Suppressor macrophage treated with lipopolysaccharide for 4 hours (primary cell): ENCODE measurements around the gene DIPK2B.

Source experiments
- DNase-seq: peaks from one replicate; pipeline ENCODE4 v3.0.0-alpha.2; 2020

The DIPK2B gene, protein sequence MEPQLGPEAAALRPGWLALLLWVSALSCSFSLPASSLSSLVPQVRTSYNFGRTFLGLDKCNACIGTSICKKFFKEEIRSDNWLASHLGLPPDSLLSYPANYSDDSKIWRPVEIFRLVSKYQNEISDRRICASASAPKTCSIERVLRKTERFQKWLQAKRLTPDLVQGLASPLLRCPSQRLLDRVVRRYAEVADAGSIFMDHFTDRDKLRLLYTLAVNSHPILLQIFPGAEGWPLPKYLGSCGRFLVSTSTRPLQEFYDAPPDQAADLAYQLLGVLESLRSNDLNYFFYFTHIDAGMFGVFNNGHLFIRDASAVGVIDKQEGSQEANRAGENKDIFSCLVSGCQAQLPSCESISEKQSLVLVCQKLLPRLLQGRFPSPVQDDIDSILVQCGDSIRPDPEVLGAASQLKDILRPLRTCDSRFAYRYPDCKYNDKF

DNA sequence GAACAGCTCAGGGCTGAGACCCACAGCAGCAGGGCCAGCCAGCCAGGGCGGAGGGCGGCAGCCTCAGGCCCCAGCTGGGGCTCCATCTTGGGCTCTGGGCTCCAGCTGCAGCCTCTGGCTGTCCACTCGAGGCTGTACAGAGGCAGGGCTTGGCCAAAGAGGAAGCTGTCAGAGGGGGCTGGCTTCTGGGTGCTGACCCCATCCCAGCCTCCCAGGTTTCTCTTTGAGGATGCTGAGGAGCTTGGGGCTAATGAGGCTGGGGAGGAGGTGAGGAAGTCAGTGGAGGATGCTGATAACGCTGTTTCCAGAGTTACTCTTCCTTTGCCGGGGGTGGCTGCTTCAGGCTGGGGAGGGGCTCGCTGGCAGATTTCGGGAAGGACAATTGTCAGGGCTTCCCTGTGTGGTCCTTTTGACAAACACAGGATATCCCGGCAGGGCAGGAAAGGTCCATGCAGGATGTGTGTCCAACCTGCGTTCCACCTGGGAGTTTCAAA is at the start of gene DIPK2B:
Gene DIPK2B, minus strand, starts transcription at position 136 of the 494 bp plus-strand sequence. Its CDS starts 50 bp downstream, at position 86.
- DNase-seq, result no peak

DNA sequence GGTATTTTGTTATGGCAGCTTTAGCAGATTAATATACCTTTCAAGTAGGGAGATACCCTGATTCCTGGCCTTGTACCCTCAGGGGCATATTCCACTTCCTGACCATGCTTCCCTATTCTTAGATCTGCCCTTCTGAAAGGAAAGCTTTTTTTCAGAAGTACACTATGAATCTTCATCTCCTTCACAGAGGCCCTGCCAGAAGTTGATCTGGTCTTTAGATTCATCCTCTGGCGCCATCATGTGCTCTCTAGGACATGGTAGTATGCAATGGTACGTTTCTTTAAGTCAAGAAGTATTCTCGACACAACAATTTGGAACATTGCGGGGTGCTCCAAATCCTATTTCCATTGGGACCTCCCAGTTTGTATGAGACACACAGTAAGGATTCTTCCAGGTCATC is 39.6 kb upstream of the DIPK2B start:
- no peak for DNase-seq

DNA sequence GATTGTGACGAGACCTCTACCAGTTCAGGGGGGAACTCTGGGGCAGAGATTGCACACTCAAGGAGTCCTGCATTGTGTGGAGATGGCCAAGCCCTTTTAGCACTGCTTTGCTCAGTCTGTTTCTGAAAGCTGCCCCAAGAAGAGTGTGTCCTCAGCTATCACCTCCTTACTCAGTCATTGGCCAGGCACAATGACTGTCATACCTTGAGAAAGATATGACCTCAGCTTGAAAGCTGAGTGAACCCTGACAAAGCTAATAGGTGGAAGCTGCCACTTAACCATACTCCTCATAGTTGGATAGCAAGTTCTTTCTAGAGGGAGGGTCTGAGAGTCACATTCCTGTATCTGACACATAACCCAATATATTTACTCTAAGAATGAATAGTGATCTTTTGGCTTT is 37.8 kb upstream of the DIPK2B start:
- DNase-seq, result no peak

DNA sequence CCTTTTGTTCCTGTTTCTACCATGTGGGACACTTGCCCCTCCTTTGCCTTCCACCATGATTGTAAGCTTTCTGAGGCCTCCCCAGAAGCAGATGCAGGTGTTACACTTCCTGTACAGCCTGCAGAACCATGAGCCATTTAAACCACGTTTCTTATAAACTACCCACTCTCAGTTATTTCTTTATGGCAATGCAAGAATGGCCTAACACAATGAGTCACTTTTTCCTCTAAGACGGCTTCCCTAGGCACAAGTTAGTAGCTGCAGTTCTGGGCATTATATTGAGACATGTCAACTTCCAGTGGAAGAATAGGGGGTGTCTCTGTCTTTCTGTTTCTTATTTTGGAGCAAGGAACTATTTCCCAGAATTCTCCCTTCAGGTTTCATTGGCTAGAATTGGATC is 32.9 kb upstream of the DIPK2B start:
- peak; percentile 26 for DNase-seq

DNA sequence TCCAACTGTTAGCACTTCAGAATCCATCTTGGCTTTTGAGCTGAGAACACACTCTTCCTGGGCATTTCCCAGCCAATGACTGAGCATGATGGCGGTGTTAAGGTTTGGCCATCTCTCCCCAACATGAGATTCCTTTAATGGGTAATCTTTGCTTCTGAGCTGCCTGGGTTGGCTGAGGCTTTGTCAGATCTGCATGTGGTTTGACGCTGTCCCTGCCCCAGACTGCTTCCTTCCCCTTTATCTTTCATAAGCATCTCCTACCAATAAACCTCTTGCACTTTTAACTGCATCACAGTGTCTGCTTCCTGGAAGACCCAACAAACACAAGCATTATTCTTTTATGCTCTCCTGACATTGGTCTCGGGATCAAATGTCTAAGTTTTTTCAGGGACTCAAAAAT is 31.5 kb upstream of the DIPK2B start:
- DNase-seq, result no peak

DNA sequence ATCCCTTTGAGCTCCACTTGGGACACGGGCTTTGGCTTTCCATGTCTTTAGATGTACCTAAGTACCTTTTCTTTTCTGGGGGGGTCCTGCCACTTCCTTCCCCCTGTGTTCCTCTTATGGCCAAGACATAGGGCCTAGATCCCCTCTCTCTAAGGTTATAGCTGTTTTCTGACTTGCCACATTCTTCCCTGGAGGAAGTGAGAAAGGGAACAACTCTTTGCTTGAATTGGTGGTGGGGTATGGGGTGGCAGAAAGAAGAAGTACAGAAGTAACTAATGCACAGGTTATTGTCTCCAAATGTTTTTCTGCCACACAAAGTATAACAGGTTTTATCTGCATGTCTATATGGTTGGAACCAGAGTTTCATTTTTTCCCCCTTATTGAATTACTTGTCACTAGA is 29.7 kb upstream of the DIPK2B start:
- DNase-seq, result peak; percentile 19

DNA sequence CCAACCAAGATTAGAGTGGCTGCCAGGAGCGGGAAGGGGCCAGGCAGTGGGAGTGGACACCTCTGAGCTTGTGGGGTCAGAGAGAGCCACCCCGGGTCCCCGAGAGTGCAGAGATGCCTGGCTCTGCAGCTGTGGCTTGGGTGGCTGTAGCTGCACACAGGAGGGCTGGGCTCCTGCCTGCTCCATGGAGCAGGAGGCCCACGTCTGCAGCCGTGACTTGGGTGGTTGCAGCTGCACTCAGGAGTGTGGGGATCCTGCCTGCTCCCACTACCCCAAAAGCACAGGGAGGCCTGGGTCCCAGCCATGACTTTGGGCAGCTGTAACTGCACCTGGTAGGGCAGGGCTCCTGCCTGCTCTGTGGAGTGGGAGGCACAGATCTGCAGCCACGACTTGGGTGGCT is 28.7 kb upstream of the DIPK2B start:
- no peak for DNase-seq

DNA sequence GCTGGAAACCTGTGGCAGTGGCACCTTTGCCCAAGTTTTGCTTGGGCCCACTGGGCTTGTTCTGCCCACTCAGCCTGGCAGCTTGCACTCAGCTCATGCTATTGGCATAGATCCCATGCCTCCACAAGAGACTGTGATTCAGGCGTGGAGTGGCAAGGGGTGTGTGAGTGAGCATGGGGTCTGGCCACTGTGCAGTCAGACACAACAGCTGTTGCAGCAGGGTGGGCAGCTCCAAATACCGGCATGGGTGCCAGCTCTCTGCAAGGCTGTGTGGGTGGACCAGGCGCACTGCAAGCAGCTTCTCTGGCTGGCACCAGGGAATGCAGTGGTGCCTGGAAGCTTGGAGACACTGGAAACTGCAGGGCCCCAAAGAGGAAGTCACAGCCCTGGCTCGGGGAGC is 27.4 kb upstream of the DIPK2B start:
- no peak for DNase-seq

DNA sequence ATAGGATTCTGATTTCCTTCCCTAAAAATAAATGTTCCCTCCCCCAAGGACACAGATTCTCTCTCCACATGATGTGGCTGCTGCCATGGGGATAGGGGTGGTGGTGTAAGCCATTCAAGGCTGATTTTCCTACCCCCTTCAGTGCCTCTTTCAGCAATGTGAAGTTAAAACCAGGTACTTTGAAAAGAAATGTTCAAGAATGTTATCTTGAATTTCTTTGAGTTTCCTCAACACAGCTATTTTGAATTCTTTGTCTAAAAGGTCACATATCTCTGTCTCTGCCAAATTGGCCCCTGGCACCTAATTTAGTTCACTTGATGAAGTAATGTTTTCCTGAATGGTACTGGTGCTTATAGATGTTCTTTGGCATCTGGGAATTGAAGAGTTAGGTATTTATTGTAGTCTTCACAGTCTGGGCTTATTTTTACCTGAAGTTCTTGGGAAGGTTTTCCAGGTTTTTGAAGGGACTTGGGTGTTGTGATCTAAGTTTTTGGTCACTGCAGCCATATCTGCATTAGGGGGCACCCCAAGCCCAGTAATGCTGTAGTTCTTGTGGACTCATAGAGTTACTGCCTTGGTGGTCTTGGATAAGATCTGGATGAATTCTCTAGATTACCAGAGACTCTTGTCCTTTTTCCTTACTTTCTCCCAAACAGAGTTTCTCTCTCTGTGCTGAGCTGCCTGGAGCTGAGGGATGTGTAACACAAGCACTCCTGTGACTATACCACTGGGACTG is 7.6 kb upstream of the DIPK2B start:
- no peak for DNase-seq

DNA sequence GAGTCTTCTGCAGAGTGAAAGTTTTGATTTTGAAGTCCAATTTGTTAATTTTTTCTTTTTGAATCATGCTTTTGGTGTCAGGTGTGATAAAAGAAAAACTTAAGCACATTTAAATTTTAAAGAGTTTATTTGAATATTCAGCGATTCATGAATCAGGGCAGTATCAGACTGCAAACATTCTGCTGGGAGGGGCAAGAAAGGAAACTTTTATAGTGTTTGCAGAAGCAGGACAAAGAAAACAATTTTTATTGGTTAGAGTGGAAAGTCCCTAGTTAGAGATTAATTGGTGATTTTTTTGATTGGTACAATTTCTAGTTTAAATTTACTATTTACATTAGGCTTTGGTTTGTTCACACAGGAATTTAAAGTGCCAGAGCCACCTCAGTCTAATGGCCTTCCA is 1.5 kb upstream of the DIPK2B start:
- DNase-seq, result no peak

DNA sequence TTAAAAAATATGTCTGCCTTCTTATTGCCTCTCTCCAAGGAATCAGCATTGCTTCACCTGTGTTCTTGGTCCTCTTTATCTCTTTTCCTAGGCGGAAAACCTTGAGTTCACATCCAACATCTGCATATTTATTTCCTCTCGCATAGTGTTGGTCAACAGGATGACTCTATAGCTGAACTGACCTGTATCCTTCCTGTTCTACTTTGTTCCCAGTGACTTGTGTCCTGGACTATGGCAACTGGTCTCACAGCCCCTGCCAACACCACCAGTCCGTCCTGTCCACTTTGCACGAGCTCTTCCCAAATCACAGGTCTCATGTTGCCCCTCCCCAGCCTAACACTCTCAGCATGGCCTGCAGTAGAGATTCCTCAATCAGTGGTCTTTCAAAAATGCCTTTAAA is 2.0 kb downstream of the DIPK2B start:
- DNase-seq, result no peak

DNA sequence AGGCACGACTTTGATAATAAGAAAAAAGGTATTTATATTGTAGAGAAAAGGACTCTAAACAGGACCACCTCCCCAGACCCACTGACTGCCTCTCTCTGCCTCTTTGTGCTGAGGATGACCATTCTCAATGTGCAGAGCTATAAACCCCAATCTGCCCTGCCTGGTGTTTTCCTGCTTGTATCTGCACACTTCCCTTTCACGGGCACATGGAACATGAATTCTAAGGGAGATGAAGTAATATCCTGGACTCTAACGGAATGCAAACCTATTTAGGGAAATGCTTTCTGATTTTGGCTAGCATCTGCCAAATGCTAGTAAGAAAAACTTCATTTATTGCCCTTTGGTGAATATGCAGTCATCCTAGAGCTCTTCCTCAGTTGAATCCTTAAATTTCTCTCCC is 2.4 kb downstream of the DIPK2B start:
- peak; percentile 10 for DNase-seq

DNA sequence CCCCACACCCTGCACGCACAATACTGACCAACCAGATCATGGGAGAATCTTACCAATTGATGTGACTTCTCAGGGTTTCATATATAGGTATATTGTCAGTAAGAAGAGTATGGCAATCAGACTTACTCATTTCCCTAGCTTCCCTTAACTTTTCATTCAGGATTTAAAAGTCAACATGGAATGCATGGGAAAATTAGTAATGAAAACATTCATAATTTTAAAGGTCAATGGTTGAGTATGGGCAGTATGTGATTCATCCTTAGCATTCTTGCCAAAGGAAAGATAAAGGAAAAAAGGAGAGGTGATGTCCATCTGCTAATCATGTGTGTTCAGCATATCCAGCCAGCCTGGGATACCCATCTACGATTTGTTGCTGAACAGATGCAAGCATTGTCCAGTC is 4.0 kb downstream of the DIPK2B start:
- no peak for DNase-seq

DNA sequence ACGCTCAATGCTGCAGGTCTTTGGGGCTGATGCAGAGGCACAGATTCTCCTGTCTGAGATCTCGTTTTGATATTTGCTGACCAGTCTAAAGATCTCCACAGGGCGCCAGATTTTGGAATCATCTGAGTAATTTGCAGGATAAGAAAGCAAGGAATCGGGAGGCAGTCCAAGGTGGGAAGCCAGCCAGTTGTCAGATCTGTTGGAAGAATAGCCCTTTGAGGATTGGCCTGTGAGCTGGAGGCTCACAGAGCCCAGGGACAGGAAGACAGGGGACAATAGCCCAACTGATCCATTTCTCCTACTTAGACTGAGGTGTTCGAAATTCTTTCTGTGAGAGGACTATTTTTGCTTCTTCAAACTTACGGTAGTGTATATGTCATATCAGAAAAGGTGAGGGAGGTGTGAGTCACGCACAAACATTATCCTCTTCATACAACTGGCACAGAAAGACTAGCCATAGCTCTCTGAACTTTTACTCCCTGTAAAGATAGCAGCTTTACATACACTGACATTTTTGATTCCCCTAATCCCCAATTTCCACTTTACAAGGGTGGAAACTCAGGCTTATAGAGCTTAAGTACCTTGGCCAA is 8.8 kb downstream of the DIPK2B start:
- DNase-seq, result no peak

DNA sequence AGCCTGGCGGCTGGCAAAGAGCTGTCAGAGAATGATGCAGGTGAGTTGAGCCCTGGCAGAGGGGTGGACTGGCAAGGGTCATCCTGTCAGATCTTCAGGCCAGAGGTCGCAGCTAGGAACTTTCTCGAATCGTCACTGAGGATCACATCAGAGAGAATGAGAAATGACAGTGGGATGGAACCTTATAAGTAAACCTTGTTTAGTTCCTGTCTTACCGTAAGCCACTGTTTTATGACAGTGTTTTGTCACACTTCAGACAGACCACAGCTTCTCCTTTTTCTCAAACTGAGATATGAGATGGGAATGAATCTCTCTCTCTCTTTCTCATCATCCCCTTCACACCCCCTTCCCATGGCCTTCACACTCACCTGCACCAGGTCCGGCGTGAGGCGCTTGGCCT is 9.3 kb downstream of the DIPK2B start:
- peak; percentile 21 for DNase-seq

DNA sequence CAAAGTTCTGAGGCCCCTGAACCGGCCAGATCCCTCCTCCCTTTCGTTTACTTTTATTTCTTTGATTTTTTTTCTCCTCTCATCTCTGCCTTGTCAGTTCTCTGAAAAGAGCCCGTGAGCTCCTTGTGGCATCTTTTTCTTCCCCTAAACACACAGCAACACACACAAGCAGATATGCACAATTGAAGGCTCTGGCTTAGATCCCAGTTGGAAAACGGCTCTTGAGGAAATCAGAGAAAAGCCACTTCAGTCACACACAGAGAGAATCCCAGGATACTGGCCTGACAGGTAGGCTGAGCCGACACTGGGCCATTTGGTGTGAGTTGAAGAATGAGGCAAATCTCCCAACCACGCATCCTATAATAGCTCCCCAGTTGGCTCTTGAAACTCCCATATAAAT is 12.9 kb downstream of the DIPK2B start:
- no peak for DNase-seq

DNA sequence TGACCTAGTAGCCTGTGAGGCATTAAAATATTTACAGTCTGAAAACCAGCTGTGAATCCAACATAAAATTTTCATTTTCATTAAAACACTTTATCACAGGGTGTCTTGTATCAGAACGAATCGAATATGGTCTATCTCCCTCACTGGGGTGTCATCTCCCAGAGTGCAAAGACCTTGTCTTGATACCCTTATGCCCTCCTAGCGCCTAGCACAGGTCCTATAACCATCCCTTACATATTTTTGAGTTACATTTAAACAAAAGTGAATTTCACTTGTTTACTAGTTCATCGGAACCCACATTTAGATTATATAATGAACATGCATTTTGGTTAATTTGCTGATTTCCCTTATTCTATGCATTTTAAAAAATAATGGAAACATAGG is 14.0 kb downstream of the DIPK2B start:
- DNase-seq, result no peak

DNA sequence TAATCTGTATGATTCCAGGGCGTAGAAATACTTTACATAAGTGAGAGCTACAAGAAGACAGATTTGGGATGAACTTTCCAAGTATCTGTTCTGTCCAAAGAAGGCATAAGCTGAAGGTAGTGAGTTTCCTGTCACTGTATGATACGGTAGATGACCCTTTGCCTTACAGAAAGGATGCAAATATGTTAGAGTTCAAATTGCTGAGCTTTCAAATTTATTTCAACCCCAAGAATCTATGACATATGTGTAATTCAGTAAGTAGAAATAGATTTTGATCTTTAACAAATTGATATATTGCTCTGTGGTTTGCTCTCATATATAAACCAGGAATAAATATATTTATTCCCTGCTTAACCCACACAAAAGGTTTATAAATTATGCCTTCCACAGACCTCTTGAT is 16.5 kb downstream of the DIPK2B start:
- no peak for DNase-seq

DNA sequence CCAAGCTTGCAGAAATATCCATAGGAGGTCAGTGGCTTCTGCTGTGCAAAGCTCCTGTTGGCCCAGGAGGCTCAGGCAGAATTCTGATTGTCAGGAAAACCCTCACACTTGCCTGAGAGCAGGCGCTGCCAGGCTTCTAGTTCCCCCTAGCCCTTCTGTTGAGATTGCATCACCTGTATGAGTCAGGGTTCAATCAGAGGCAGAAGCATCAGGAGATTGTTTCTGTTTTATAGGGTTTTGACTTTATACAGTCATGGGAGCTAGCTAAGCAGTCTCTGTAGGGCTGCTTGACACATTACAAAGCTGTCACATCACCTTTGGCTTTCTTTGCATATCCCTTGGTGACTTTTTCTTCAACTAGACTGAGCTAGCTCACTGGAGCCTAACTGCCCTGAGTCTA is 27.8 kb downstream of the DIPK2B start:
- DNase-seq, result peak; percentile 67

DNA sequence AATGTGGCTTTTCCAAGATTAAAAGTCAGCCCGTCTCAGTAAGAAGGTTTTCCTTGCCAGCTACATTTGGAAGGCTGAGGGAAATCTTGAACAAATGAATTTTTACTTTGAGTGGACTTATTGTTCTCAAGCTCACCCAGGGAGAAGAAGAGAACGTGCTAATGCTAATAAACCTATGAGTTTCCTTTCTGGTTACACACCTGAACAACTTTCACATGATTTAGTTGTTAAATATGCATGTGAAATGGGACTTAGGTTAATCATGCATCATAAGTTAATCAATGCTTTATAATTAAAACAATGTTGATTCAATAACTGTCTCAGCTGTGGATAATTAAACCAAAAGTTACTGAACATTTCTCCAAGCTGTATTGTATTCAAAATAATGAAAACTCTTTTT is 33.9 kb downstream of the DIPK2B start:
- no peak for DNase-seq

DNA sequence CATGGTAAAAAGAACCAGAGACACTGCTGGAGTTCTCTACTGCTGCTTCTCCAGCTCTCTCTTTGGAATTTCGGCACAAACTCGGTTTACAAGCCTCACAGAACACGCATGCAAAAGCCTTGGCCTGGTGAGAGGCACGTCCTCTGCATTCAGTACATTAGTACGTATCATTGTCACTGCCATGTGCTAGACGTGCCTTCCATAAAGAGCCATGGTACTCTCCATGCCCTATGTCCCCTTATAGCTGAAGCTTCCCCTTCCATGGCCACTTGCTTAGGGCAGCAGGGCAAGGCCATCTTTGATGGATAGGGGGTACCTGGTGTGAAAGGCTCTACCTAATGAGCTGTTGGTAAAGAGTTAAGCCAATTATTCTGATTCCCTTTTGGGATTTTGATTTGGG is 35.0 kb downstream of the DIPK2B start:
- no peak for DNase-seq

DNA sequence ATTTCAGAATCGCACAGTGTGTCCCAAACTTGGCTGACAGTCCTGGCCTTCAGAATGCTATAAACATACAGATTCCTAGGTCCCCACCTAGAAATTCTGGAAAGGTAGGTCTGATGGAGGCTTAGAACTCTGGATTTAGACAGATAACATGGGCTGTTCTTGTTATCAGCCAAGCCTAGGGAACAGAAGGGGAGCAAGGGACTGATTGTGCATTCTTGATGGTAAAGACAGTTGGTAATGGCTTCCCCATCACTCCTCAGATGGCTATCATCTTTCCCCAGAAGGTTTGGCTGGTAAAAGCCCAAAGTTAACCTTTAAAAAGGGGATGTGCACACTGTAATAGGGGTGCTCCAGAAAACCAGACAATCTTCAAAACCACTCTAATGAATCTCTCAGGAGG is 35.7 kb downstream of the DIPK2B start:
- DNase-seq, result no peak

DNA sequence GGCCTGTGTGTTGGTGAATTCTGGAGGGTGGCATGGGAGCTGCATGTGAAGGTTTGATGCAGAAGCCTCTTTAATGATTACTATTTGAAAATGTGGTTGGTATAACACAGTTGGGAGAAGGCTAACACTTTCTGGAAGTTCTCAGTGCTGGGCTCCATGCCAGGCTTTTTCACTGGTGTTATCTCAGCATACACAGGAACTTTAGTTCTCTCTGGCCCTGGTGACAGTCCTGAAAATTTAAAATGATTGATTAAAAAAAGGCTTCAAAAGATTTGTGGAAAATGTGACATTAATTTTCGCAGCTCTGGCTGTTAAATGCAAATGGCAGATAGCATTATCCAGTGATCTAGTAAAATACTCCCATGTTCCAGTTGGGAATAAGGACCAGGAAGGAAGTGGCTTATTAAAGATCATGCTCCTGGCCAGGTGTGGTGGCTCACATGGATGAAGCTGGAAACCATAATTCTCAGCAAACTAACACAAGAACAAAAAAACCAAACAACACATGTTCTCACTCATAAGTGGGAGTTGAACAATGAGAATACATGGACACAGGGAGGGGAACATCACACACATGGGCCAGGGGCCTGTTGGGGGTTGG is 36.6 kb downstream of the DIPK2B start:
- DNase-seq, result no peak

DNA sequence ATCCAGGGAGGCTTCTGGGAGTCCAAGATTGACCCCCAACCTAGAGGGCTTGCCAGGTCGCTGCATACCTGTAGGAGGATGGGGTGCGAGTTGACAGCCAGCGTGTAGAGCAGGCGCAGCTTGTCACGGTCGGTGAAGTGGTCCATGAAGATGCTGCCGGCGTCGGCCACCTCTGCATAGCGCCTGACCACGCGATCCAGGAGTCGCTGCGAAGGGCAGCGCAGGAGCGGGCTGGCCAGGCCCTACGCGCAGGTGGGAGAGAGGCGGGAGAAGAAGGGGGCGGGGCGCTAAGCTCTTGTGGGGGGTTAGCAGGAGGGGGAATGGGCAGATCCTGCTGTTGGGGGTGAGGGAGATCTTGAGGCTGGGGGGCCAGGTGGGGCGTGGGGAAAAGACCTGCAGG is 43.0 kb downstream of the DIPK2B start:
- DNase-seq, result no peak
